Measurements from ENCODE around the gene SLC31A1.

GRCh38 chr9:113255438-113255837 lies 34.1 kb downstream of the SLC31A1 start:
- TF ChIP-seq EZH2 (IDR thresholded peaks at IDR 0.05; ENCODE audit: low read depth, unreplicated experiment) (no peak), CTCF (conservative IDR thresholded peaks at IDR 0.05; ENCODE audit: low read depth in 2 of 2) (no peak), CREB1 (CRISPR knock-in tag; IDR thresholded peaks at IDR 0.05; ENCODE audit: low read depth) (no peak), EZH2phosphoT487 (IDR thresholded peaks at IDR 0.05; ENCODE audit: unreplicated experiment) (no peak), REST (IDR thresholded peaks at IDR 0.05; ENCODE audit: unreplicated experiment) (no peak)

Measured in GM23338 (cell line).